ENCODE measurements around the gene NR6A1. TPM values are rescaled to one million over a fixed set of nuclear protein-coding genes. Genes with fewer than 3 reads are reported as not detected.

The NR6A1 gene
- total and polyA plus RNA-seq, 2 of the 8 experiments (the other 6 are each of a cell fraction or from before 2014, with no cell fraction given), result 93.2 to 237 TPM

GRCh38 chr9:124498040-124498439 lies 273.1 kb downstream of the NR6A1 start (continued):
- no peak for TF ChIP-seq MAFK (IDR thresholded peaks at IDR 0.05; ENCODE audit: low read depth, low read length)
- no peak for TF ChIP-seq BRCA1 (IDR thresholded peaks at IDR 0.05; ENCODE audit: low read depth, low read length)
- no peak for TF ChIP-seq NANOG (IDR thresholded peaks at IDR 0.05; ENCODE audit: insufficient read depth, low read depth, low read length, poor library complexity, severe bottlenecking)
- TF ChIP-seq HDAC2 (IDR thresholded peaks at IDR 0.05; ENCODE audit: borderline replicate concordance in 1 of 2, low read depth in 2 of 2, low read length in 2 of 2), result no peak

All from H1 (cell line).